Natural killer cell (primary cell): Measurements from ENCODE around the gene MCM3AP. TPM values are rescaled to one million over a fixed set of nuclear protein-coding genes. Genes with fewer than 3 reads are reported as not detected.

Experiments used
- ATAC-seq, 3 donors: fragments of 150-1000 bp in 2 of 3; fragments of 200-7000 bp in 1 of 3; cut with Tn5 transposase; 1 replicate in 1 of 3; 2 replicates in 2 of 3; pipeline ENCODE4 v1.10.0; 2021; ENCODE audit warnings: mild to moderate bottlenecking in 2 of 3, moderate library complexity in 2 of 3
- DNase-seq, 2 donors: peaks; one replicate each; pipeline versions ENCODE4 v3.0.0 to v3.0.0-alpha.2; 2013 to 2021; ENCODE audit warnings: mixed read lengths in 1 of 2
- H3K27ac ChIP-seq: one replicate; pipeline ENCODE4 v1.5.1; 2013; ENCODE audit warnings: mild to moderate bottlenecking, low read length
- H3K27me3 ChIP-seq: one replicate; pipeline ENCODE4 v1.6.1; 2013; ENCODE audit warnings: low read length; ENCODE audit not compliant: control insufficient read depth, insufficient read depth
- H3K36me3 ChIP-seq: one replicate; pipeline ENCODE4 v1.6.1; 2013; ENCODE audit warnings: low read length; ENCODE audit not compliant: control insufficient read depth, insufficient read depth
- H3K4me1 ChIP-seq: one replicate; pipeline ENCODE4 v1.6.1; 2013; ENCODE audit warnings: low read length; ENCODE audit not compliant: control insufficient read depth, insufficient read depth
- H3K4me3 ChIP-seq: one replicate; pipeline ENCODE4 v1.5.1; 2013; ENCODE audit warnings: low read length
- H3K9me3 ChIP-seq: one replicate; pipeline ENCODE4 v1.6.1; 2013; ENCODE audit warnings: low read length; ENCODE audit not compliant: control insufficient read depth, insufficient read depth
- H3K27ac Mint-ChIP-seq, 2 donors: one replicate each; pipeline ENCODE4 v1.8.0; 2022; ENCODE audit warnings: mild to moderate bottlenecking in 2 of 2, mixed read lengths in 2 of 2, moderate library complexity in 1 of 2
- H3K27me3 Mint-ChIP-seq, 2 donors: one replicate each; pipeline ENCODE4 v1.8.0; 2022; ENCODE audit warnings: low read depth in 2 of 2, mixed read lengths in 2 of 2
- H3K36me3 Mint-ChIP-seq: one replicate; pipeline ENCODE4 v1.8.0; 2022; ENCODE audit warnings: mixed read lengths
- H3K4me1 Mint-ChIP-seq, 2 donors: one replicate each; pipeline ENCODE4 v1.8.0; 2022; ENCODE audit warnings: mixed read lengths in 2 of 2
- H3K4me3 Mint-ChIP-seq: one replicate; pipeline ENCODE4 v1.8.0; 2022; ENCODE audit warnings: mild to moderate bottlenecking, moderate library complexity, mixed read lengths
- H3K9me3 Mint-ChIP-seq, 2 donors: one replicate each; pipeline ENCODE4 v1.8.0; 2022; ENCODE audit warnings: mixed read lengths in 2 of 2
- WGBS: methylation state at CpG from one replicate; pipeline ENCODE4 v1.1.7; 2013; ENCODE audit warnings: missing lambda C conversion rate; ENCODE audit not compliant: insufficient coverage; 5-methylcytosine and 5-hydroxymethylcytosine counted together
- intact Hi-C: fragments of 100-400 bp; cut with micrococcal nuclease; formaldehyde crosslinking; loops from one replicate; pipeline ENCODE4 v1.14.2; 2022
- total RNA-seq, 4 donors: library from RNA; stranded (reverse); fragments of 120-200 nt in 1 of 4; gene quantifications; one replicate each; pipeline versions ENCODE4 v1.2.3 to v1.2.4, GENCODE V29; 2013 to 2022
- TF ChIP-seq, protein P1 (sequence below): fragments of 200-600 bp; IDR thresholded peaks from one replicate; pipeline ENCODE4 v1.8.0; 2022; ENCODE audit warnings: antibody characterized with exemption

MCM3AP gene
- total RNA-seq, 3 donors from 2014 or later (not counting 1 experiment from before 2014, with no cell fraction given) = 143 to 172 (median 159) TPM

DNA sequence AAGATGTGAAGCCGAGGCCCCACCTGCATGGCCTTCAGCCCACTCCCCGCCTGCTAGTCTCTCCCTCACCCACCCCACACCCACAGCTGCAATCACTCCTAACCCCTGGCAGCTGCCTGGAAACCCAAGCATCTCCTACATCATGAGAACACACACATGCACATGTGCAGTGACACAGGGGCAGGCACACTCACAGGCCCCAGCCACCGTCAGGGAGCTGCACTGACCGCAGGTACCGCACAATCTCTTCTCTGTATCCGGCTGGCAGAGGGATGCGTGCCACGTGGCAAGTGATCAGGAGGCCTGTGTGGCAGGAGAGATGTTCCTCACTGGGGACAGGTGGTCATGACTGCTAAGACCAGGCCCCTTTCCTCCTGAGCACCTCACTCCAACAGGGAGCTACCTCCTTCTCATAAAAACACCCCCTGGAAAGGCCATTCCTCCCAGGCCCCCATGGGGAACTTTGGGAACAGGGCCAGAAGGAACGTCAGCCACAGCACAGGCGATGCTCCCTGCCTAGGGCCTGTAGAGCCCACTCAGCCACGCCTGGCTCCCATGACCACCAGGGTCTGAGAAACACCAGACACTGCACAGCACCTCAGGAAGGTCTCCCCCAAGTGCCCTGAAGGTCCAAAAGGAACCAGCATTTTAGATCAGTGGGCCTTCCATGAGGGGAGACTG is 62.8 kb downstream of the MCM3AP start:
- Mint-ChIP-seq H3K27ac (no peak overlapping the region), H3K9me3 (no peaks in the 10 kb centered on the region)

DNA sequence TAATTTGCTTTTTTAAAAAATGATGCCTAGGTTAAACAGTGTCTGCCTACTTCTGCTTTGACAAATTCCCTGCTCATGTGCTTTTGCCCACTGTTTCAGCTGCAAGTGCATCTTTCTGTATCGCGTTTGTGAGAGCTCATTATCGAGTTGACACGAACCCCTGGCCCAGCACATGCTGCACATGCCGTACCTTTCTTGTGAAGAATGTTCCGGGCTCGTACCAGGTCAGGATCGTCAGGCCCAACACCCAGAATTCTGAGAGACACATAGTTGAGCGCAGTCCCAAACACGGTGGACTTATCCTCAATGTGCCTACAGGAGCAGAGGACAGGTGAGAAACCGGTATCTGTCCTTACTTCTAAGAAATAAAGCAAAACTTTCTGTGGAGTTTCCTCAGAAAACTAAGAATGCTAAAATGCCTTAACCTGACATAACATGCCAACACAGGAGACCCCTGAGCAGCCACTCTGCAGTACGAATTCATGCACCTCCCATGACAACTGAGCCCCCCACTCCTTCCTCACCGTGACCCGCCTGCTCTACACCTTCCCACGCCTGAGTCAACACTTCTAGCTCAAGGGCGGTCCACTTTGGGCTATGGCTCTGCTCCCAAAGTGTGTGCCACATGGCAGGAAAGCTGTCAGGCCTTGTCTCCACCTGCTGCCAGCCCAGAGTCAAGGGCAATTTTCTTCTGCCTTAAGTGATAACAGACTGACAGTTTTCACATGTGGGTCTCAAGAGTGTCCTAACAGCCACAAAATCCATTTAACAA is 63.6 kb downstream of the MCM3AP start:
- no peaks in the 10 kb centered on the region for H3K27me3 Mint-ChIP-seq
- peaks cover 16 to 25% of the 10 kb centered on the region in 2 donors for H3K4me1 Mint-ChIP-seq
- H3K4me3 Mint-ChIP-seq = no peak overlapping the region
- H3K36me3 ChIP-seq = peaks cover 8% of the 10 kb centered on the region
- H3K4me3 ChIP-seq = no peak overlapping the region
- no peaks in the 10 kb centered on the region for H3K27me3 ChIP-seq
- no peak overlapping the region for H3K27ac ChIP-seq
- no peaks in the 10 kb centered on the region for H3K36me3 Mint-ChIP-seq
- DNase-seq = no peak
- no peaks in the 10 kb centered on the region for H3K9me3 Mint-ChIP-seq
- intact Hi-C loops = no loop called here
- WGBS = 95% methylated on average over 16 of the region's 16 CpGs
- no peak for ATAC-seq
- H3K9me3 ChIP-seq = no peaks in the 10 kb centered on the region
- H3K4me1 ChIP-seq = no peaks in the 10 kb centered on the region
- H3K27ac Mint-ChIP-seq = no peak overlapping the region
- TF ChIP-seq, protein P1, sequence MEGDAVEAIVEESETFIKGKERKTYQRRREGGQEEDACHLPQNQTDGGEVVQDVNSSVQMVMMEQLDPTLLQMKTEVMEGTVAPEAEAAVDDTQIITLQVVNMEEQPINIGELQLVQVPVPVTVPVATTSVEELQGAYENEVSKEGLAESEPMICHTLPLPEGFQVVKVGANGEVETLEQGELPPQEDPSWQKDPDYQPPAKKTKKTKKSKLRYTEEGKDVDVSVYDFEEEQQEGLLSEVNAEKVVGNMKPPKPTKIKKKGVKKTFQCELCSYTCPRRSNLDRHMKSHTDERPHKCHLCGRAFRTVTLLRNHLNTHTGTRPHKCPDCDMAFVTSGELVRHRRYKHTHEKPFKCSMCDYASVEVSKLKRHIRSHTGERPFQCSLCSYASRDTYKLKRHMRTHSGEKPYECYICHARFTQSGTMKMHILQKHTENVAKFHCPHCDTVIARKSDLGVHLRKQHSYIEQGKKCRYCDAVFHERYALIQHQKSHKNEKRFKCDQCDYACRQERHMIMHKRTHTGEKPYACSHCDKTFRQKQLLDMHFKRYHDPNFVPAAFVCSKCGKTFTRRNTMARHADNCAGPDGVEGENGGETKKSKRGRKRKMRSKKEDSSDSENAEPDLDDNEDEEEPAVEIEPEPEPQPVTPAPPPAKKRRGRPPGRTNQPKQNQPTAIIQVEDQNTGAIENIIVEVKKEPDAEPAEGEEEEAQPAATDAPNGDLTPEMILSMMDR = no peak

More for the DNA sequence above, 62.8 kb downstream of the MCM3AP start:
- intact Hi-C loops = no loop called here
- 90% methylated on average over 11 of the region's 11 CpGs for WGBS
- Mint-ChIP-seq H3K36me3 (no peaks in the 10 kb centered on the region), H3K4me3 (no peak overlapping the region), H3K27me3 (no peaks in the 10 kb centered on the region), H3K4me1 (peaks cover 23 to 32% of the 10 kb centered on the region in 2 donors)
- no peaks in the 10 kb centered on the region for H3K9me3 ChIP-seq
- H3K27ac ChIP-seq = no peak overlapping the region
- no peaks in the 10 kb centered on the region for H3K27me3 ChIP-seq
- TF ChIP-seq, protein P1 = no peak
- no peak for DNase-seq
- H3K4me1 ChIP-seq = peaks cover 7% of the 10 kb centered on the region
- no peak for ATAC-seq
- no peak overlapping the region for H3K4me3 ChIP-seq
- H3K36me3 ChIP-seq = peaks cover 8% of the 10 kb centered on the region

DNA sequence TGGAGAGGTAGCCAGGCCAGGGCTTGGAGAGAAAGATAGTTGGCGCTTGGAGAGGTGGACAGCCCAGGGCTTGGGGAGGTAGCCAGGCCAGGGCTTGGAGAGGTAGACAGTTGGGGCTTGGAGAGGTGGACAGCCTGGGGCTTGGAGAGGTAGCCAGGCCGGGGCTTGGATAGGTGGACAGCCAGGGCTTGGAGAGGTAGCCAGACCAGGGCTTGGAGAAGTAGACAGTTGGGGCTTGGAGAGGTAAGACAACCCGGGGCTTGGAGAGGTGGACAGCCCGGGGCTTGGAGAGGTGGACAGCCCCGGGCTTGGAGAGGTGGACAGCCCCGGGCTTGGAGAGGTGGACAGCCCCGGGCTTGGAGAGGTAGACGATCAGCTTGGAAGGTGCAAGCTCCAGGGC is 64.6 kb downstream of the MCM3AP start:
- Mint-ChIP-seq H3K4me3 (no peak overlapping the region), H3K27ac (no peak overlapping the region), H3K9me3 (no peaks in the 10 kb centered on the region), H3K36me3 (no peaks in the 10 kb centered on the region), H3K27me3 (no peaks in the 10 kb centered on the region), H3K4me1 (peaks cover 6 to 20% of the 10 kb centered on the region in 2 donors)
- WGBS = 92% methylated on average over 8 of the region's 8 CpGs
- DNase-seq (no peak), ATAC-seq (no peak)
- Histone ChIP-seq H3K4me1 (no peaks in the 10 kb centered on the region), H3K27me3 (no peaks in the 10 kb centered on the region), H3K4me3 (no peak overlapping the region), H3K27ac (no peak overlapping the region), H3K36me3 (peaks cover 8% of the 10 kb centered on the region), H3K9me3 (no peaks in the 10 kb centered on the region)
- TF ChIP-seq, protein P1 = no peak
- intact Hi-C loops = no loop called here
